Stimulated activated effector memory CD8-positive, alpha-beta T cell treated with anti-CD3 and anti-CD28 coated beads, Interleukin-12 subunit alpha, Interleukin-12 subunit beta, amount 100 ng/mL, for 72 hours (primary cell): ENCODE results near the gene CCDC51.
"Not testable (repeated sequence)": the region's sequence is repeated elsewhere in the genome, so short reads cannot be mapped to it uniquely, and the experiment has no call there.

Source experiments
- ATAC-seq: fragments of 150-1000 bp; cut with Tn5 transposase; 2 replicates; pipeline ENCODE4 v1.10.0; 2021
- DNase-seq, 2 donors: peaks; one replicate each; pipeline ENCODE4 v3.0.0; 2021 to 2022; ENCODE audit warnings: low spot score in 2 of 2
- H3K27ac Mint-ChIP-seq: one replicate; pipeline ENCODE4 v1.8.0; 2022; ENCODE audit warnings: mild to moderate bottlenecking, mixed read lengths
- H3K36me3 Mint-ChIP-seq: one replicate; pipeline ENCODE4 v1.8.0; 2022; ENCODE audit warnings: mild to moderate bottlenecking, mixed read lengths
- H3K4me1 Mint-ChIP-seq: one replicate; pipeline ENCODE4 v1.8.0; 2022; ENCODE audit warnings: mixed read lengths
- H3K4me3 Mint-ChIP-seq: one replicate; pipeline ENCODE4 v1.8.0; 2022; ENCODE audit warnings: mild to moderate bottlenecking, mixed read lengths
- H3K9me3 Mint-ChIP-seq: one replicate; pipeline ENCODE4 v1.8.0; 2022; ENCODE audit warnings: mixed read lengths

CCDC51 gene, protein sequence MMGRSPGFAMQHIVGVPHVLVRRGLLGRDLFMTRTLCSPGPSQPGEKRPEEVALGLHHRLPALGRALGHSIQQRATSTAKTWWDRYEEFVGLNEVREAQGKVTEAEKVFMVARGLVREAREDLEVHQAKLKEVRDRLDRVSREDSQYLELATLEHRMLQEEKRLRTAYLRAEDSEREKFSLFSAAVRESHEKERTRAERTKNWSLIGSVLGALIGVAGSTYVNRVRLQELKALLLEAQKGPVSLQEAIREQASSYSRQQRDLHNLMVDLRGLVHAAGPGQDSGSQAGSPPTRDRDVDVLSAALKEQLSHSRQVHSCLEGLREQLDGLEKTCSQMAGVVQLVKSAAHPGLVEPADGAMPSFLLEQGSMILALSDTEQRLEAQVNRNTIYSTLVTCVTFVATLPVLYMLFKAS

GRCh38 chr3:48439820-48440589, at the start of gene CCDC51, which contains the start of gene TMA7:
Gene CCDC51 (minus strand): TSS chr3:48440119. CDS start chr3:48435128, 4,991 bp downstream.
Gene TMA7 (plus strand): TSS chr3:48440257. CDS start chr3:48440297, 40 bp downstream.
- peak; percentile 98 for ATAC-seq
- H3K4me1 Mint-ChIP-seq = peaks cover 31% of the 10 kb centered on the region
- no peaks in the 10 kb centered on the region for H3K9me3 Mint-ChIP-seq
- H3K27ac Mint-ChIP-seq = peak within 1 kb of the TSS; percentile 85
- peaks cover 59% of the 10 kb centered on the region for H3K36me3 Mint-ChIP-seq
- peak; percentile 85 to 98 for DNase-seq
- peak within 1 kb of the TSS; percentile 83 for H3K4me3 Mint-ChIP-seq

- Mint-ChIP-seq H3K36me3 (no peaks in the 10 kb centered on the region), H3K27ac (no peak overlapping the region), H3K4me3 (no peak overlapping the region), H3K4me1 (no peaks in the 10 kb centered on the region), H3K9me3 (no peaks in the 10 kb centered on the region)
- ATAC-seq (no peak), DNase-seq (no peak)
These were observed 47.0 kb upstream of the CCDC51 start for GRCh38 chr3:48486952-48487351.

- not testable (repeated sequence) for H3K27ac Mint-ChIP-seq, H3K9me3 Mint-ChIP-seq, H3K4me3 Mint-ChIP-seq, DNase-seq, ATAC-seq
- H3K4me1 Mint-ChIP-seq = peaks cover 17% of the 10 kb centered on the region
- H3K36me3 Mint-ChIP-seq = peaks cover 14% of the 10 kb centered on the region
These were observed 42.9 kb upstream of the CCDC51 start for GRCh38 chr3:48482822-48483221.

GRCh38 chr3:48480891-48481290, 41.0 kb upstream of the CCDC51 start:
- Mint-ChIP-seq H3K36me3 (peaks cover 14% of the 10 kb centered on the region), H3K4me1 (peaks cover 27% of the 10 kb centered on the region)
- not testable (repeated sequence) for H3K27ac Mint-ChIP-seq, H3K9me3 Mint-ChIP-seq, DNase-seq, H3K4me3 Mint-ChIP-seq, ATAC-seq

GRCh38 chr3:48478626-48479555, 39.0 kb upstream of the CCDC51 start:
- H3K4me3 Mint-ChIP-seq = peak overlapping the region; percentile 77

DNA sequence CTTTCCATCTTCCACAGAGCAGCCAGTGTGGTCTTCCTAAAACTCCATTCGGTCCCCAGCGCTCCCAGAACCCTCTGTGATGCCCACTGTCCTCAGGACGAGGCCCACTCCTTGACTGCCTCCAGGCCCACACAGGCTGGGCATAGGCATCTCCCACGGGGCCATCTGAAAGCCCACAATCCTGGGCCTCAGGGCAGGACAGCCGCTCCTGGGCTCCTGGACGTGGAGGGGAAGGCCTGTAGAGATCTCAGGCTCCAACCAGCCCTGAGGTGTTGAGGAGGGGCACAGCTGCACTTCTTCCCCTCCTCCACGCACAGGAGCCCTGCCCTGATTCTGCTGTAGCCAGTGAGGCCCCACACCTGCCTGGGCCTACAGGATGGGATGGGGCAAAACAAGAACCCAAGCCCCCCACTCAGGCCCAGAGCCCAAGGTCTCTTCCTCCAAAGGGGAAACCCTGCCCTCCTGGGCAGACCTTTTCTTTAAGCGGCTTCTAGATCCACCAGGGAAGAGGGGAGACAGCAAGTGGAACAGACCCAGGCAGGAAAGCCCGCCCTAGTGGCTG, 38.1 kb upstream of the CCDC51 start:
- Mint-ChIP-seq H3K4me1 (peaks cover 45% of the 10 kb centered on the region), H3K27ac (peak overlapping the region; percentile 97), H3K4me3 (peak overlapping the region; percentile 77), H3K9me3 (no peaks in the 10 kb centered on the region), H3K36me3 (peaks cover 28% of the 10 kb centered on the region)
- ATAC-seq (peak; percentile 1), DNase-seq (peak in 1 of 2 donors; percentile 73)

More at GRCh38 chr3:48478626-48479555, 39.0 kb upstream of the CCDC51 start:
- ATAC-seq = peak; percentile 83
- peaks cover 38% of the 10 kb centered on the region for H3K4me1 Mint-ChIP-seq
- peak overlapping the region; percentile 97 for H3K27ac Mint-ChIP-seq
- no peaks in the 10 kb centered on the region for H3K9me3 Mint-ChIP-seq
- H3K36me3 Mint-ChIP-seq = peaks cover 20% of the 10 kb centered on the region
- DNase-seq = peak in 1 of 2 donors; percentile 81

DNA sequence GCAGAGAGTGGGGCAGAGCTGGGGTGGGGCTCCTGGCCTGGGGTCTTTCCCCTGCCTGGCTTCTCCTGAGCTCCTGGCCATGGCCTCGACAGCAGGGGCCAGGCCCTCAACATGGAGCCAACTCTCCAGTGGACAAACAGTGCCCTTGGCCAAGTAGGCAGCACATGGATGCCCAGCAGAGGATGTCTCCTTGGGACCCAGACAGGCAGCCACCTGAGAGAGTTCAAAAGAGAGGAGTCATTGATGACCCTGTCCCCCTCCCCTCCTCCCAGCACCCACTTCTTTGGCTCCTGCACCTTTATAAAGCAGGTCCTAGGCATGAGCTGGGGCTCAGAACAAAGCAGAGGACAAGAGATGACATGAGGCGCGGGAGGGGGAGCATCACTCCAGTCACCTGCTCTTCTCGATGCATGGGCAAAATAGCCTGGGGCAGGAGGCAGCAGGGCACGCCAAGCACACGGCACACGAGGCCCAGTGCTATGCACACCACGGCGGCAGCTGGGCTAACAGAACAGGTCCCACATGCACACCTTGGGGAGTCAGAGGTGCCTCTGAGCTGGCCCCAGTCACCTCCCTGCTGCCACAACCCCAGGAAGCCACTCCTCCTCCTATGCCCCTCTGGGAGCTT, 36.6 kb upstream of the CCDC51 start:
- peaks cover 33% of the 10 kb centered on the region for H3K36me3 Mint-ChIP-seq
- no peak overlapping the region for H3K4me3 Mint-ChIP-seq
- DNase-seq (no peak), ATAC-seq (no peak)
- H3K9me3 Mint-ChIP-seq = no peaks in the 10 kb centered on the region
- H3K4me1 Mint-ChIP-seq = peaks cover 50% of the 10 kb centered on the region
- peak overlapping the region; percentile 97 for H3K27ac Mint-ChIP-seq

DNA sequence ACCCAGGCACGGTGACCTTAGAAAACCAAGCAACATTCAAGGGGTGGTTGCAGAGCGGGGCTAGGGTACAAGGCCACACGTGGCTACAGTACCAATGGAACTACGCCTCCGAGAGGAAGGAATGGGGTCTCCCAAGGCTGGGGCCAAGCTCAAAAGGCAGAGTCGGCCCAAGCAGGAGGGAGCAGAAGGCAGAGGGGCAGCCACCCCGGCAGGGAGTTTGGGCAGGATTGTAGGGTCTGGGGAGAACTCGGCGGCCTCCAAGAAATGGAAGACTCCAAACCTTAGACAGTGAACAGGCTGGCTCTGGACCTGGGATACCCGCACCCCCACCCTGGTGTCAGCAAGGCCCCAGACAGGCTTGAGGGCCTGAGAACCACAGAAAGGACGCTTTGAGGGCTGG, 35.3 kb upstream of the CCDC51 start:
- H3K4me3 Mint-ChIP-seq = no peak overlapping the region
- H3K27ac Mint-ChIP-seq = peak overlapping the region; percentile 77
- DNase-seq = no peak
- peaks cover 54% of the 10 kb centered on the region for H3K4me1 Mint-ChIP-seq
- peaks cover 44% of the 10 kb centered on the region for H3K36me3 Mint-ChIP-seq
- H3K9me3 Mint-ChIP-seq = no peaks in the 10 kb centered on the region
- no peak for ATAC-seq

- no peaks in the 10 kb centered on the region for H3K9me3 Mint-ChIP-seq
- H3K4me3 Mint-ChIP-seq = no peak overlapping the region
- H3K36me3 Mint-ChIP-seq = peaks cover 47% of the 10 kb centered on the region
- peaks cover 60% of the 10 kb centered on the region for H3K4me1 Mint-ChIP-seq
- peak overlapping the region; percentile 77 for H3K27ac Mint-ChIP-seq
- no peak for DNase-seq
- ATAC-seq = no peak
These were observed 34.7 kb upstream of the CCDC51 start for GRCh38 chr3:48474619-48475018.

DNA sequence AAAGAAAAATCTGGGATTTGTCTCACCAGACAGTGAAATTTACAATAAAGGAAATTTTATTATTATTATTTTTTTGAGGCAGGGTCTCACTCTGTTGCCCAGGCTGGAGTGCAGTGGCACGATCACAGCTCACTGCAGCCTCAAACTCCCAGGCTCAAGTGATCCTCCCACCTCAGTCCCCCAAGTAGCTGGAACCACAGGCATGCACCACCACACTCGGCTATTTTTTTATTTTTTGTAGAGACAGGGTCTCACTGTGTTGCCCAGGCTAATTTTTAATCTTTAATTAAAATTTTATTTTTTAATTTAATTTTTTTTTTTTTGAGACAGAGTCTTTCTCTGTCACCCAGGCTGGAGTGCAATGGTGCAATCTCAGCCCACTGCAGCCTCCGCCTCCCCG, 34.1 kb upstream of the CCDC51 start:
- ATAC-seq, H3K4me3 Mint-ChIP-seq, H3K9me3 Mint-ChIP-seq, DNase-seq: not testable (repeated sequence)
- peaks cover 61% of the 10 kb centered on the region for H3K4me1 Mint-ChIP-seq
- H3K27ac Mint-ChIP-seq = peak overlapping the region; percentile 96
- peaks cover 46% of the 10 kb centered on the region for H3K36me3 Mint-ChIP-seq

DNA sequence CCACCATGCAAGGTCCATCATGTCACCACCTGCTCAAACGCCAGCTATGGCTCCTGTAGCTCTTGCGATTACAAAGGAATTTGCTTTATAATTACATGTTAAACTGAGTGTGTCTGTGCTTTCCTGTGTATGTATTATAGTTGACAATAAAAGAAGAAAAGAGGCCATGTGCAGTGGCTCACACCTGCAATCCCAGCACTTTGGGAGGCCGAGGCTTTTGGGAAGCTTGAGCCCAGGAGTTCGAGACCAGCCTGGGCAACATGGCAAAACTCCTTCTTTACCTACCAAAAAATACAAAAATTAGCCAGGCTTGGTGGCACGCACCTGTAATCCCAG, 33.7 kb upstream of the CCDC51 start:
- H3K4me3 Mint-ChIP-seq = peak overlapping the region; percentile 95
- DNase-seq (no peak), ATAC-seq (no peak)
- peak overlapping the region; percentile 96 for H3K27ac Mint-ChIP-seq
- peaks cover 61% of the 10 kb centered on the region for H3K4me1 Mint-ChIP-seq
- H3K36me3 Mint-ChIP-seq = peaks cover 46% of the 10 kb centered on the region
- H3K9me3 Mint-ChIP-seq = no peaks in the 10 kb centered on the region

- H3K4me3 Mint-ChIP-seq = peak overlapping the region; percentile 95
- no peaks in the 10 kb centered on the region for H3K9me3 Mint-ChIP-seq
- H3K36me3 Mint-ChIP-seq = peaks cover 49% of the 10 kb centered on the region
- DNase-seq (peak; percentile 72 to 95), ATAC-seq (peak; percentile 89)
- H3K4me1 Mint-ChIP-seq = peaks cover 61% of the 10 kb centered on the region
- peak overlapping the region; percentile 96 for H3K27ac Mint-ChIP-seq
These were observed 33.2 kb upstream of the CCDC51 start for GRCh38 chr3:48472923-48473616.

DNA sequence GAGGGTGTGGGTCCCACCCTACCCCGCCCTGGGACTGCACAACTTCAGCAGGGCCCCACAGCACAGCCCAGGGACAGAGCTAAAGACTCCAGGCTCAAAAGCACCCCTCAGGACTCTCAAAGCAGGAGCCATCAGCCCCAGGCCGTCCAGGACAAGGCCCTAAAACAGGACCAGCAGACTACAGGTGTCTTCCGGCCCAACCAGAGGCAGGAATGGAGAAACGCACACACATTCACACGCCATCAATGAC, 32.7 kb upstream of the CCDC51 start:
- peak; percentile 38 for ATAC-seq

DNA sequence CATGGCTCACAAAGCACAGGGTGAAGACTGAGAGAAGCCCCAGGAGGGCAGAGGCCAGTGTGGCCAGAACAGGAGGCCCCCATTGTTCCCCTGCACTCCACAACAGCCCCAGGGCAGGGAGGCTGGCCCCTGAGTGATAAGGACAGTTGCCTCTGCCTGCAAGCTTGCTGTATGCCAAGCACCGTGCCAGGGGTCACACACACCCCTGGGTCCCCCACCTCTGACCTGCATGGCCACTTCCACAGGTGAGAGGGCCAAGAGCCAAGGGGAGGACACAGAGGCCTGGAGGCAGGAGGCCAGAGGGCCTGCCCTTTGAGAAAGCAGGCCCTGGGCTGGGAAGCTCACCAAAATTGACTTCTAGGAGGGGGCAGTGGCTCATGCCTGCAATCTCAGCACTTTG, 30.4 kb upstream of the CCDC51 start:
- Mint-ChIP-seq H3K4me1 (peaks cover 71% of the 10 kb centered on the region), H3K27ac (peak overlapping the region; percentile 96), H3K4me3 (peak overlapping the region; percentile 95), H3K9me3 (no peaks in the 10 kb centered on the region), H3K36me3 (peaks cover 76% of the 10 kb centered on the region)
- ATAC-seq (no peak), DNase-seq (no peak)

More for the DNA sequence above, 32.7 kb upstream of the CCDC51 start:
- no peaks in the 10 kb centered on the region for H3K9me3 Mint-ChIP-seq
- DNase-seq = no peak
- peak overlapping the region; percentile 95 for H3K4me3 Mint-ChIP-seq
- peaks cover 54% of the 10 kb centered on the region for H3K36me3 Mint-ChIP-seq
- peak overlapping the region; percentile 96 for H3K27ac Mint-ChIP-seq
- peaks cover 61% of the 10 kb centered on the region for H3K4me1 Mint-ChIP-seq
